ENCODE measurements around the gene ACACA. TPM values are rescaled to one million over a fixed set of nuclear protein-coding genes. Genes with fewer than 3 reads are reported as not detected.

Gene ACACA
- total and polyA plus RNA-seq, 2 donors (not counting 3 experiments of a cell fraction or from before 2014, with no cell fraction given), result 55.3 to 124 TPM

GRCh38 chr17:37117373-37118142 lies 289.1 kb downstream of the ACACA start:
- dilution Hi-C loops (cut with MboI; ENCODE audit: extremely low pct_ligation_motif_present, low sequenced_read_pairs), result no loop called here
- FAIRE-seq, result no peak
- ChIA-PET POLR2A (no interaction called here), CTCF (interaction anchor here (0.7 to 1.4 kb wide), 6 partner anchors 8 to 488 kb away, joined by 3 to 4 read pairs (median 3); no protein-coding TSS in a partner anchor)
- no peak overlapping the region for H3K4me2 ChIP-seq (ENCODE audit: insufficient read depth, low read length)
- H3K27ac ChIP-seq (ENCODE audit: insufficient read depth, low read depth, low read length), result no peak overlapping the region
- H3K9ac ChIP-seq (replicated peaks; ENCODE audit: extremely low read depth, insufficient read depth, low read length), result no peak overlapping the region
- no peaks in the 10 kb centered on the region for H4K20me1 ChIP-seq (replicated peaks; ENCODE audit: control insufficient read depth, extremely low read depth, insufficient read depth, low read length)
- BruUV-seq (replicated peaks), result no TSS peak
- no peaks in the 10 kb centered on the region for H3K9me3 ChIP-seq (replicated peaks; ENCODE audit: control insufficient read depth, insufficient read depth, low read length)
- no peaks in the 10 kb centered on the region for H3K9me1 ChIP-seq (replicated peaks; ENCODE audit: control insufficient read depth, extremely low read depth, insufficient read depth, low read length)
- H3K27me3 ChIP-seq (ENCODE audit: control insufficient read depth in 2 of 2, insufficient read depth in 2 of 2, low read length in 2 of 2), result no peaks in the 10 kb centered on the region
- DNase-seq (ENCODE audit: low read depth, low spot score), result no peak
- H3K4me1 ChIP-seq (ENCODE audit: control insufficient read depth, extremely low read depth, insufficient read depth, low read length), result no peaks in the 10 kb centered on the region
- no peak overlapping the region for H3K4me3 ChIP-seq (replicated peaks in 1 of 3; ENCODE audit: insufficient read depth in 1 of 3, low read depth in 1 of 3, low read length in 3 of 3)
- peaks cover 12 to 17% of the 10 kb centered on the region in 2 experiments for H3K36me3 ChIP-seq (ENCODE audit: control insufficient read depth in 2 of 2, extremely low read depth in 1 of 2, insufficient read depth in 2 of 2, low read length in 2 of 2)
- intact Hi-C loops (cut with micrococcal nuclease), result no loop called here
- H3K79me2 ChIP-seq (ENCODE audit: control insufficient read depth, insufficient read depth, low read length), result no peaks in the 10 kb centered on the region
- no peak for TF ChIP-seq CTCF (IDR thresholded peaks at IDR 0.05; ENCODE audit: extremely low read depth in 1 of 2, insufficient read depth in 1 of 2, low read depth in 1 of 2, low read length in 2 of 2)
- no peak for TF ChIP-seq JUN (IDR thresholded peaks at IDR 0.05; ENCODE audit: borderline replicate concordance, insufficient read depth, insufficient read length, low read depth)
- no peak for TF ChIP-seq FOS (IDR thresholded peaks at IDR 0.05; ENCODE audit: borderline replicate concordance, insufficient read depth, low read length)
- TF ChIP-seq MYC (IDR thresholded peaks at IDR 0.05; ENCODE audit: low read depth, low read length), result no peak
- no peak for TF ChIP-seq POLR2AphosphoS5 (IDR thresholded peaks at IDR 0.05; ENCODE audit: insufficient read depth, low read depth, low read length)
- H2AFZ ChIP-seq (ENCODE audit: low read depth, low read length), result no peak overlapping the region

Data from endothelial cell of umbilical vein (primary cell).